Activated naive CD4-positive, alpha-beta T cell treated with anti-CD3 and anti-CD28 coated beads, Interleukin-2, amount 50 U/mL, for 24 hours (primary cell): ENCODE results near the gene PIEZO2.

Experiments
- H3K27ac Mint-ChIP-seq: one replicate; pipeline ENCODE4 v1.8.0; 2021; ENCODE audit warnings: mild to moderate bottlenecking, mixed read lengths
- H3K27me3 Mint-ChIP-seq: one replicate; pipeline ENCODE4 v1.8.0; 2021; ENCODE audit warnings: mixed read lengths
- H3K36me3 Mint-ChIP-seq: one replicate; pipeline ENCODE4 v1.8.0; 2021; ENCODE audit warnings: mixed read lengths
- H3K4me1 Mint-ChIP-seq: one replicate; pipeline ENCODE4 v1.8.0; 2021; ENCODE audit warnings: mixed read lengths
- H3K4me3 Mint-ChIP-seq: one replicate; pipeline ENCODE4 v1.8.0; 2021; ENCODE audit warnings: mild to moderate bottlenecking, mixed read lengths
- H3K9me3 Mint-ChIP-seq: one replicate; pipeline ENCODE4 v1.8.0; 2021; ENCODE audit warnings: mixed read lengths

Gene PIEZO2

DNA sequence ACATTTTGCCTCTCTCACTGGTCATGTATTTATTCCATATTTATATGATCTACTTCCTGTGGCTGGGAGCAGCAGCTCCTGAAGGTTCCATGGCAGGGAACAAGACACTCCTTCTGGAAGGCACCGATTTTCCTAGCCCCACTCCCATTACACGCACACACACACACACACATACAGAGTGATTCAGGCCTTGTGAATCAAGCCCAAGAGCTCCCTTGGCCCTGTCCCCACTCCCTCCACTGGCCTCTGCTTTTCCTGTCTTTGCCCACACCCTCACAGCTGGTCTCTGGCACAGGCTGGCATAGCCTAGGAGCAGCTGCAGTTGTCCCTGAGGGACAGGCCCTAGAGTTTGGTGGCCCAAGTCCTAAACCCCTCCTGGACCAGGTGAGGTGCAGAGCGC, 421.9 kb downstream of the PIEZO2 start:
- H3K4me1 Mint-ChIP-seq: peaks cover 5% of the 10 kb centered on the region
- no peaks in the 10 kb centered on the region for H3K36me3 Mint-ChIP-seq
- H3K4me3 Mint-ChIP-seq: no peak overlapping the region
- H3K9me3 Mint-ChIP-seq: no peaks in the 10 kb centered on the region
- peaks cover 11% of the 10 kb centered on the region for H3K27me3 Mint-ChIP-seq
- no peak overlapping the region for H3K27ac Mint-ChIP-seq

- Mint-ChIP-seq H3K27ac (no peak overlapping the region), H3K4me1 (peaks cover 5% of the 10 kb centered on the region), H3K27me3 (peaks cover 13% of the 10 kb centered on the region), H3K36me3 (no peaks in the 10 kb centered on the region), H3K4me3 (no peak overlapping the region), H3K9me3 (no peaks in the 10 kb centered on the region)
These were observed 422.9 kb downstream of the PIEZO2 start for GRCh38 chr18:10726198-10727068.

- Mint-ChIP-seq H3K36me3 (no peaks in the 10 kb centered on the region), H3K9me3 (no peaks in the 10 kb centered on the region), H3K4me1 (peaks cover 5% of the 10 kb centered on the region), H3K4me3 (no peak overlapping the region), H3K27me3 (peaks cover 13% of the 10 kb centered on the region), H3K27ac (no peak overlapping the region)
These were observed 424.7 kb downstream of the PIEZO2 start for GRCh38 chr18:10724666-10725065.

GRCh38 chr18:10723496-10723895, 425.9 kb downstream of the PIEZO2 start:
- no peaks in the 10 kb centered on the region for H3K36me3 Mint-ChIP-seq
- no peaks in the 10 kb centered on the region for H3K9me3 Mint-ChIP-seq

DNA sequence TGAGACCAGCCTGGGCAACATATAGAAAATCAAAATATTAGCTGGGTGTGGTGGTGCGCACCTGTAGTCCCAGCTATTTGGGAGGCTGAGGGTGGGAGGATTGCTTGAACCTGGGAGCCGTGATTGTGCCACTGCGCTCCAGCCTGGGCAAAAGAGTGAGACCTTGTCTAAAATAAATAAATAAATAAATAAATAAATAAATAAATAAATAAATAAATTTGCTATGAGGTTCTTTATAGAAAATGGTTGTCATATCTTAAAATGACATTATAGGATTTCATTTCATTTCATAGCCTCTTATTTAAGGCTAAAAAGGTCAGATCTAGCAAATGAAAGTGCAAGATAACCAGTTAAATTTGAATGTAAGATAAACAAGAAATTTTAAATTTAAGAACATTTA, 430.6 kb downstream of the PIEZO2 start:
- Mint-ChIP-seq H3K27ac (no peak overlapping the region), H3K4me3 (no peak overlapping the region), H3K9me3 (no peaks in the 10 kb centered on the region), H3K27me3 (peaks cover 5% of the 10 kb centered on the region), H3K36me3 (no peaks in the 10 kb centered on the region), H3K4me1 (no peaks in the 10 kb centered on the region)

More at GRCh38 chr18:10723496-10723895, 425.9 kb downstream of the PIEZO2 start:
- H3K4me1 Mint-ChIP-seq: peaks cover 5% of the 10 kb centered on the region
- peaks cover 13% of the 10 kb centered on the region for H3K27me3 Mint-ChIP-seq
- no peak overlapping the region for H3K4me3 Mint-ChIP-seq
- no peak overlapping the region for H3K27ac Mint-ChIP-seq

DNA sequence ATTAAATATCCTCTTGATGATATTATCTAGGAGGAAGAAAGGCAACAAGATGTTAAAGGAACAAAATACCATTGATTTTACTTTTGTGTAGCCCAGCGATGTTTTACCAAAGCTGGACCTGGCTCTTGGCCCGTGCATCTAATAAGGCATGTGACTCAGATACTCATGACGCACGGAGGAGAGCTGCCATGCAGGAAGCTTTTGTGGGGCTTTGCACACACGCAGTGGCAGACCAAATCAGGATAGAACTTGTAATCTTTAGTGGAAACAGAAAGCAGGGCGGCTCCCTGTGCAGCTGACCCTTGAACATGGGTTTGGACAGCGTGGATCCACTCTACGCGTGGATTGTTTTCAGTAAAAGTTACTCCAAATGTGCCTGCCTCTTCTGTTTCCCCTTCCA, 433.6 kb downstream of the PIEZO2 start:
- H3K36me3 Mint-ChIP-seq: no peaks in the 10 kb centered on the region
- no peaks in the 10 kb centered on the region for H3K27me3 Mint-ChIP-seq
- H3K4me1 Mint-ChIP-seq: no peaks in the 10 kb centered on the region
- H3K4me3 Mint-ChIP-seq: no peak overlapping the region
- H3K9me3 Mint-ChIP-seq: no peaks in the 10 kb centered on the region
- H3K27ac Mint-ChIP-seq: no peak overlapping the region

DNA sequence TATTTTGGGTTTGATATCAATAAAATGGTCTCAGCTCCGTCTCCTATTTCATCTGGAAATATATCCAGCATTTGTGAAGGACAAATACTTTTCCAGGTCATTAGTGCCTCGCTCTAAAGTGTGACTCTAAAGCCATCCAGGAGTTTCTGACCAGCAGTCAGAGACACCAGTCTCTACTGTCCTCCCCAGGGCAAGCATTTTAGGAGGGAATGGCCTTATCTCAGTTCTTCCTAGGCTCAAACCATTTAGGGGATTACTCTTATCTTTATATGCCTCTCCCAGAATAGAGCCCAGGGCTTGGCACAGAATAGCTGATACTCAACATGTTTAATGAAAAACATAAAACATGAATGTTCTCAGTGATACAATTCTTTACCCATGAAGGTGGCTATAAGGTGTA, 436.0 kb downstream of the PIEZO2 start:
- Mint-ChIP-seq H3K4me3 (no peak overlapping the region), H3K27me3 (no peaks in the 10 kb centered on the region), H3K36me3 (no peaks in the 10 kb centered on the region), H3K27ac (no peak overlapping the region), H3K9me3 (no peaks in the 10 kb centered on the region), H3K4me1 (no peaks in the 10 kb centered on the region)

- H3K9me3 Mint-ChIP-seq: no peaks in the 10 kb centered on the region
- H3K36me3 Mint-ChIP-seq: no peaks in the 10 kb centered on the region
- no peak overlapping the region for H3K27ac Mint-ChIP-seq
- peaks cover 5% of the 10 kb centered on the region for H3K27me3 Mint-ChIP-seq
- H3K4me1 Mint-ChIP-seq: no peaks in the 10 kb centered on the region
- H3K4me3 Mint-ChIP-seq: no peak overlapping the region
These were observed 442.1 kb downstream of the PIEZO2 start for GRCh38 chr18:10707294-10707693.

GRCh38 chr18:10705786-10706185, 443.6 kb downstream of the PIEZO2 start:
- H3K27me3 Mint-ChIP-seq: peaks cover 7% of the 10 kb centered on the region
- H3K4me3 Mint-ChIP-seq: no peak overlapping the region
- no peak overlapping the region for H3K27ac Mint-ChIP-seq
- H3K4me1 Mint-ChIP-seq: no peaks in the 10 kb centered on the region
- no peaks in the 10 kb centered on the region for H3K9me3 Mint-ChIP-seq
- H3K36me3 Mint-ChIP-seq: no peaks in the 10 kb centered on the region

DNA sequence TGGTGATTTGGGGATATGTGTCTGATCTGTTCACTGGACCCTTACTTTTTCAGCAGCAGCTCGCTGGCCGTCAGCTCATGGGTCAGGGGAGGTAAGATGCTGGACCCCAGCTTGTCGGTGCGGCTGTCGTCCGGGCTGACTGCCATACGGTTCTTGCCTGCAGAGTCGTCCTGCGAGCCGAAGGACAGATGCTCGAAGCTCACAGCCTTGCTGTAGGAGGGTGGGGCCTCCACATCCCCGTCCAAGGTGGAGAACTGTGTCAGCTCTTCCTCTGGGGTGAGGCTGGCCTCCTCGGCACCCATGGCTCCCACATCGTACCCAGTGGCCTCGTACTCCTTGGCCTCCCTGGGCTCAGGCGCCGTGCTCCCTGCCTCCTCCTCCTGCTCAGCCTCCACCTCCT, 444.1 kb downstream of the PIEZO2 start:
- Mint-ChIP-seq H3K27me3 (peaks cover 7% of the 10 kb centered on the region), H3K36me3 (no peaks in the 10 kb centered on the region), H3K27ac (no peak overlapping the region)

DNA sequence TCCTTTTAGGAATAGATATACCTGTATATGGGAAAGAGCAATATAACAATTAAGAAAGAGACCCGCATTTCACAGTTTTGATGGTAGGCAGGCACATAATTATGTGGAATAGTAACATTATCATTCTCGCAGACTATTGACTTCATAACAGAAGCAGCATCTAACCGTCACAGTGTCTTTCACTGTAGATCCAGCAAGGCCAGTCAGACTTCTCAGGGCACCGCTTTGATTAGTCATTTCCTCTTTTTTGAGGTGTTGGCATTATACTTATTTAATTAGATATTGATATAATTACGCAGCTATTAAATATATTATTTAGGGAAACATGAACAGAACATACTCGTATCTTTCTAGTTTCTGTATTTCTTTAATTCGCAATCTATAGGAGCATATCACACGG, 447.2 kb downstream of the PIEZO2 start:
- no peaks in the 10 kb centered on the region for H3K9me3 Mint-ChIP-seq
- no peak overlapping the region for H3K27ac Mint-ChIP-seq
- peaks cover 7% of the 10 kb centered on the region for H3K27me3 Mint-ChIP-seq
- H3K4me1 Mint-ChIP-seq: no peaks in the 10 kb centered on the region
- no peaks in the 10 kb centered on the region for H3K36me3 Mint-ChIP-seq
- no peak overlapping the region for H3K4me3 Mint-ChIP-seq

More for the DNA sequence above, 444.1 kb downstream of the PIEZO2 start:
- no peak overlapping the region for H3K4me3 Mint-ChIP-seq
- H3K9me3 Mint-ChIP-seq: no peaks in the 10 kb centered on the region
- no peaks in the 10 kb centered on the region for H3K4me1 Mint-ChIP-seq

- Mint-ChIP-seq H3K4me1 (no peaks in the 10 kb centered on the region), H3K9me3 (no peaks in the 10 kb centered on the region), H3K36me3 (no peaks in the 10 kb centered on the region), H3K4me3 (no peak overlapping the region), H3K27ac (no peak overlapping the region), H3K27me3 (peaks cover 3% of the 10 kb centered on the region)
These were observed 459.0 kb downstream of the PIEZO2 start for GRCh38 chr18:10690366-10690765.

DNA sequence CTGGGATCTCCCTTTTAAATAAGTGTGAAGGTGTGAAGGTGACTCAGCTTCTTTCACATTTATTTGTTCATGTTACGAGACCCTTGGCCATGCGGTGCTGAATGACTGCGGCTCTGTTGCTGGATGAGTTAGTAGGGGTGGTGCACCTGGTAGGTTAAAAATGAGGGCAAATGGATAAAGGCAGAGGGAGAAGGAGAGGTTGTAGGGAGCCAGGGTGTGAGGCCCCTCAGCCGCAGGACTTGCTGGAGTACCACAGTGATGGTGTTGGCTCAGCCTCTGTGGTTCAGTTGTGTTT, 459.4 kb downstream of the PIEZO2 start:
- Mint-ChIP-seq H3K27me3 (peaks cover 3% of the 10 kb centered on the region), H3K4me3 (no peak overlapping the region), H3K36me3 (no peaks in the 10 kb centered on the region)

DNA sequence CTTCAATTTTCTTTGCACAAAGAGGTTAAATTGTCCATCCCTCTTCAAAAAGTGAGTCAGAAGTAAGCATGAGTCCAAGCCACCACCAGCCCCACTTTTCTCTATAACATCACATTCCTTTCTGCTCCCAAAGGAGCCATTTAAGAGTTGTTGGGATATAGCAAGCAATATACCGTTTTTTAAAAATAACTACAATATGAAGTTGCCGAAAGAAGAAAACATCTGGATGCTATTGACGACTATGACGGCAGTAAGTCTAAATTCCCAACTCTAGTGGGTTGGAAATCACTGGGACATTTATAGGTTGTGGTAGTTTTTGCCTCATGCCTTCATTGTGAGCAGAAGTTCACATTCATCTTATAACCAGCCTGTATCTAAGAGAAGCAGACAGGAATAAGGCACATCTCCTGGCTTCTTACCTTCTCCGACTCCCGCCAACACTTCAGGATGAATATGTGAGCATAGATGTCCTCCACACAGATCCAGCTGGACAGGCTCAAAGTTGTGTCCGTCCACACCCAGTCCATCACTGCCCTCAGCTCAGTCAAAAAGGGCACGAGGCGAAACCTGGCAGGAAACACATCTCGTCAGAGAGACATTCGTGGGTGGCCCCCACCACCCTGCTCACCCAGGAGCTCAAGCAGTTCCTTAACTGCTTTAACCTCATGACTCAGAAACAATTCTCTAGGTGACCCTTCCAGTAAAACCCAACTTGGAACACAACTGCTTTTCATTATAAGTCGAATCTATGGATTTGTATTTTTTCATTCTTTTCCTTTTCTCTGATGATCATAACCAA, 459.9 kb downstream of the PIEZO2 start:
- Mint-ChIP-seq H3K9me3 (no peaks in the 10 kb centered on the region), H3K27me3 (peaks cover 3% of the 10 kb centered on the region), H3K4me1 (no peaks in the 10 kb centered on the region), H3K4me3 (no peak overlapping the region), H3K36me3 (no peaks in the 10 kb centered on the region), H3K27ac (no peak overlapping the region)

More for the DNA sequence above, 459.4 kb downstream of the PIEZO2 start:
- Mint-ChIP-seq H3K9me3 (no peaks in the 10 kb centered on the region), H3K4me1 (no peaks in the 10 kb centered on the region), H3K27ac (no peak overlapping the region)

GRCh38 chr18:10688766-10689165, 460.6 kb downstream of the PIEZO2 start:
- Mint-ChIP-seq H3K9me3 (no peaks in the 10 kb centered on the region), H3K4me1 (no peaks in the 10 kb centered on the region), H3K27ac (no peak overlapping the region), H3K4me3 (no peak overlapping the region), H3K36me3 (no peaks in the 10 kb centered on the region), H3K27me3 (peaks cover 3% of the 10 kb centered on the region)

DNA sequence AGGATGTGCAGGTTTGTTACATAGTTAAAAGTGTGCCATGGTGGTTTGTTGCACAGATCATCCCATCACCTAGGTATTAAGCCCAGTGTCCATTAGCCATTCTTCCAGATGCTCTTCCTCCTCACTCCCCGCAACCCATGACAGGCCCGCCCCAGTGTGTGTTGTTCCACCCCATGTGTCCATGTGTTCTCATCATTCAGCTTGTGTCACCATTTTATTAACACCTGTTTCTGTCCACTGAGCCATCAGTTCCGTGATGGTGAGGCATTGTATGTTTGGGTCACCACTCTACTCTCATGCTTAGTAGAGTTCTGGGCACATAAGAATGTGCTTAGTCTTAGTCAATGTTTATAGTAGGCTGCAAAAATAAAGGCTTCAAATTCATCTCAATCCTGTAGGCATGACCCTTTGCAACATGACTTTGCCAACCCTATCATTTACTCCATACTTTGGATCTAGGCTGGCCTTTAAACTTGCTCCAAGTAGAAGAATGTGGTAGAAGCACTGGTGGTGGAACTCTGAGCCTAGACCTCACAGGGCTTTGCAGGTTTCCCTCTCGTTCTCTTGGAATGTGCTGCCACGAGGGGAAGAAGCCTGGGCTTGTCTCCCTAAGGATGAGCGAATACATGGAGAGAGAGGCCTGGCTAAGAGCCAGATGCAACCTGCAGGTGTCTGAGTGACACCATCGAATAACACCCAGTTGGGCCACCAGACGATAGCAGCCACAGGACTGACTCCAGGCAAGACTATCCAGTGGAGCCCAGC, 462.0 kb downstream of the PIEZO2 start:
- H3K4me1 Mint-ChIP-seq: no peaks in the 10 kb centered on the region
- peaks cover 3% of the 10 kb centered on the region for H3K27me3 Mint-ChIP-seq
- no peaks in the 10 kb centered on the region for H3K36me3 Mint-ChIP-seq
- no peak overlapping the region for H3K4me3 Mint-ChIP-seq
- H3K27ac Mint-ChIP-seq: no peak overlapping the region
- H3K9me3 Mint-ChIP-seq: no peaks in the 10 kb centered on the region
